Measurements from ENCODE around the gene NDUFAF8.

Gene NDUFAF8

DNA sequence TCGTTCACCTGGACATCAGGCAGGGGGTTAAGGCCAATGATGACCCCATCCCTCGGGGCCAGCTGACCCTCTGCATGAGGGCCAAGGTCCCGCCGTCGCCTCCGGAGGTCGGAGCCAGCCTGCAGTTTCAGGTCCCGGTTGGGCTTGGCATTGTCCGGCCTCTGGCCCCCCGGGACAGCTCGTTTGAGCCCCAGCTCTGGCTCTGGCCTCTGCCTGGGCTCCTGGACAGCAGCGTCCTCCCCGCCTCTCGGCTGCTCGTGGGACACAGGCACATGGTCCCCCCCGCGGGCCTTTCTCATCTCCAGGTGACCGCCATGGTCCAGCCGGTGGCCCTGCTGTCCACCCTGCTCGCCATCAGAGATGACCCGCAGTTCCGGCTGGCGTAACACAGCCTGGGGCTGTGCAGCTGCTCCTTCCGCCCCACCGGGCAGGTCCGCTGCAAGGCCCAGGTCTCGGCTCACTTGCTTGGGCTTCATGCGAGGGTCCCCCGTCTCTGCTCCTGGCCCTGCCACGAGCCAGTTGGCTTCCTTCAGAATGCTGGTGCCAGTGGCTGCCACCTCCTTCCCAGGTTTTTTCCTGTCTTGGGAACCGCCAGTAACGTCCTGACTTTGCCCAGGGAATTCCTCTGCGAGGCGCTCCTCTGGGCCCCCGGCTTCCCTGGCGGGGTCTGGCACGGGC lies 6.7 kb downstream of the NDUFAF8 start:
- no peak for TF ChIP-seq CTCF (IDR thresholded peaks at IDR 0.05; ENCODE audit: borderline replicate concordance, insufficient read depth, low read depth, low read length)
- no peak overlapping the region for H3K4me3 ChIP-seq (ENCODE audit: low read depth, low read length)

GRCh38 chr17:81246343-81246670 lies 7.2 kb downstream of the NDUFAF8 start:
- no peak for TF ChIP-seq CTCF (IDR thresholded peaks at IDR 0.05; ENCODE audit: borderline replicate concordance, insufficient read depth, low read depth, low read length)
- H3K4me3 ChIP-seq (ENCODE audit: low read depth, low read length): no peak overlapping the region

DNA sequence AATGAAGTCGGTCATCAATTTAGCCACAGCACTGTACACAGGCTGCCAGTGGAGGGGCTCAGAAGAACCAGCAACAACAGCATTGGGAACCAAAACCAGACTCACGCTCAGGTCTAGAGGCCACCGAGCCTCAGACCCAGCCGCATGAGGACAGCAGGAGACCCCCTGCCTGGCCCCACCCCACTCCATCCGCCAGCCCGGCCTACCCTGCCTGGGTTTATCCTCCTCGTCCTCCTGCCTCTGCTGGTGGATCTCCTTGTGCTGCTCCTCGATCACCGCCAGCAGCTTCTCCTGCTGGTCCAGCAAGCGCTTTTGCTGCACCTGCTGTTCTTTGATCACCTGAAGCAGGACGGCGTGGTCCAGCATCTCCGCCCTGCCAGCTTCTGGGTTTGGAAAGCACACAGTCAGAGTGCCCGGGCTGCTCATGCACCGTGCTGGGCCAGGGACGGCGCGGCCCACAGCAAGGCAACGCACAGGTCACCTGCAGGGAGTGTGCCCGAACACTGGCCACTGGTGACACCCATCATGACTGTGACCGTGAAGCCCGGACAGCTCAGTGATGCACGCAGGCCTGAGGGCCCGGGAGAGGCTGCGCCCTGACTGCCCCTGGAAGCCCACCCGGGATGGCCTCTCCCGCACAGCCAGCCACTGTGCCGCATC lies 7.7 kb downstream of the NDUFAF8 start:
- H3K4me3 ChIP-seq (ENCODE audit: low read depth, low read length): no peak overlapping the region
- no peak for TF ChIP-seq CTCF (IDR thresholded peaks at IDR 0.05; ENCODE audit: borderline replicate concordance, insufficient read depth, low read depth, low read length)

DNA sequence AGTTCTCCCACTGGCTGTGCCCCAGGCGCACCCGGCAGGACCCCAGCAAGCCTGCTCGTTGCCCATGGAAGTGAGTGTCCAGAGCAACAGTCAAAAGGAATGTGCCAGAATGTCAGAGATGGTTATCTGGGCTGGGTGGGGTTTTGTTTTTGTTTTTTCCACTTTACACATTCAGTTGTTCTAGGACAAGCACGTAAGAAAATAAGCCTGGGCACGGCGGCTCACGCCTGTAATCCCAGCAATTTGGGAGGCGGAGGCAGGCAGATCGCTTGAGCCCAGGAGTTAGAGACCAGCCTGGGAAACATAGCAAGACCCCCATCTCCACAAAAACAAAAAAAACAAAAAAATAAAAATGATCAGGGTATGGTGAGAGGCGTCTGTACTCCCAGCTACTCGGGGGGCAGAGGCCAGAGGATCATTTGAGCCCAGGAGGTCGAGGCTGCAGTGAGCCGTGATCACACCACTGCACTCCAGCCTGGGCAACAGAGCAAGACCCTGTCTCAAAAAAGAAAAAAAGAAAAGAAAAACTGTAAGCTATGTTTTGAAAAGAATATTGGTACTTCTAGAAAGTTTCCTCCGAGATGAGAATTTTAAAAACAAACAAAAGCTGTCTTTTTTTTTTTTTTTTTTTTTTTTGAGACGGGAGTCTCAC lies 8.3 kb downstream of the NDUFAF8 start:
- TF ChIP-seq CTCF (IDR thresholded peaks at IDR 0.05; ENCODE audit: borderline replicate concordance, insufficient read depth, low read depth, low read length): no peak
- H3K4me3 ChIP-seq (ENCODE audit: low read depth, low read length): no peak overlapping the region

DNA sequence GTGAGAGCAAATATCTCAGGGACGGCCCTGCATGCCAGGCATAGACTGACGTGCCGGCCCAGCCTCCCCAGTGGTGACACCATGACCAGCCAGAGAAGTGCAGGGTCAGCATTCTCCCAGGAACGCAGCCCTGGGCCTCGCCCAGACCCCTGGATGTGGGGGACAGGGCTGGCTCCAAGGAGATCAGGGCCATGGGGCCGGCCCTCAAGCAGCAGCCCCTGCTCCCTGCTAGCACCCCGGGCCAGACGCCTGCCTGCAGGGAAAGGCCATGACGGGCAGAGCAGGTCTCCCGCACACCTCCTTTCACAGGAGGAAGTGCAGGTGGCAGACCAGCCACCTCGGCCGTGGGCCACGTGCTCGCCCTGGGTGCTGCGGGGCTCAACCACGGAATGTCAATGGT lies 9.5 kb downstream of the NDUFAF8 start:
- no peak for TF ChIP-seq CTCF (IDR thresholded peaks at IDR 0.05; ENCODE audit: borderline replicate concordance, insufficient read depth, low read depth, low read length)
- no peak overlapping the region for H3K4me3 ChIP-seq (ENCODE audit: low read depth, low read length)

- no peak overlapping the region for H3K4me3 ChIP-seq (ENCODE audit: low read depth, low read length)
- no peak for TF ChIP-seq CTCF (IDR thresholded peaks at IDR 0.05; ENCODE audit: borderline replicate concordance, insufficient read depth, low read depth, low read length)
These were observed 10.3 kb downstream of the NDUFAF8 start for GRCh38 chr17:81249223-81250040.
